Activated naive CD4-positive, alpha-beta T cell treated with anti-CD3 and anti-CD28 coated beads, Interleukin-2, amount 50 U/mL, for 72 hours (primary cell): ENCODE measurements around the gene ACTN1. TPM values are rescaled to one million over a fixed set of nuclear protein-coding genes. Genes with fewer than 3 reads are reported as not detected.

Source experiments
- ATAC-seq, 2 donors: fragments of 150-1000 bp; cut with Tn5 transposase; 2 replicates each; pipeline ENCODE4 v1.10.0; 2021; ENCODE audit warnings: mild to moderate bottlenecking in 2 of 2, moderate library complexity in 2 of 2
- DNase-seq, 2 donors: peaks; one replicate each; pipeline ENCODE4 v3.0.0; 2021 to 2022; ENCODE audit warnings: low spot score in 2 of 2
- H3K27ac Mint-ChIP-seq, 2 donors: one replicate each; pipeline ENCODE4 v1.8.0; 2022; ENCODE audit warnings: mild to moderate bottlenecking in 2 of 2, mixed read lengths in 2 of 2
- H3K36me3 Mint-ChIP-seq, 2 donors: one replicate each; pipeline ENCODE4 v1.8.0; 2022; ENCODE audit warnings: mixed read lengths in 2 of 2
- H3K9me3 Mint-ChIP-seq, 2 donors: one replicate each; pipeline ENCODE4 v1.8.0; 2022; ENCODE audit warnings: mixed read lengths in 2 of 2
- total RNA-seq, 2 donors: library from RNA; stranded (reverse); gene quantifications; one replicate each; pipeline ENCODE4 v1.2.3, GENCODE V29; 2022

The ACTN1 gene
- total RNA-seq, 2 donors from 2014 or later: 106 to 120 TPM

- no peak for ATAC-seq
- no peak for DNase-seq
- H3K27ac Mint-ChIP-seq: no peak overlapping the region
- H3K36me3 Mint-ChIP-seq: peaks cover 0 to 14% of the 10 kb centered on the region in 2 donors
- H3K9me3 Mint-ChIP-seq: no peaks in the 10 kb centered on the region
These were observed 73.8 kb downstream of the ACTN1 start for GRCh38 chr14:68905107-68905895.

- no peak for DNase-seq
- no peaks in the 10 kb centered on the region for H3K9me3 Mint-ChIP-seq
- peak overlapping the region in 1 of 2 donors; percentile 87 for H3K27ac Mint-ChIP-seq
- no peak for ATAC-seq
- peaks cover 0 to 14% of the 10 kb centered on the region in 2 donors for H3K36me3 Mint-ChIP-seq
These were observed 76.7 kb downstream of the ACTN1 start for GRCh38 chr14:68902357-68902756.

- Mint-ChIP-seq H3K36me3 (peaks cover 0 to 8% of the 10 kb centered on the region in 2 donors), H3K9me3 (no peaks in the 10 kb centered on the region), H3K27ac (peak overlapping the region; percentile 54 to 94)
- no peak for DNase-seq
- ATAC-seq: peak; percentile 48 to 58
These were observed 80.0 kb downstream of the ACTN1 start for GRCh38 chr14:68899033-68899603.

GRCh38 chr14:68898248-68899032 is 80.7 kb downstream of the ACTN1 start:
- Mint-ChIP-seq H3K36me3 (peaks cover 0 to 5% of the 10 kb centered on the region in 2 donors), H3K9me3 (no peaks in the 10 kb centered on the region), H3K27ac (peak overlapping the region; percentile 54 to 58)
- DNase-seq (no peak), ATAC-seq (peak in 1 of 2 donors; percentile 47)

GRCh38 chr14:68897559-68898155 is 81.4 kb downstream of the ACTN1 start:
- no peak for DNase-seq
- Mint-ChIP-seq H3K27ac (peak overlapping the region; percentile 54 to 58), H3K36me3 (peaks cover 0 to 5% of the 10 kb centered on the region in 2 donors), H3K9me3 (no peaks in the 10 kb centered on the region)
- ATAC-seq: no peak

- no peak for ATAC-seq
- H3K9me3 Mint-ChIP-seq: no peaks in the 10 kb centered on the region
- H3K36me3 Mint-ChIP-seq: peaks cover 0 to 5% of the 10 kb centered on the region in 2 donors
- no peak overlapping the region for H3K27ac Mint-ChIP-seq
- DNase-seq: no peak
These were observed 83.0 kb downstream of the ACTN1 start for GRCh38 chr14:68896132-68896531.

GRCh38 chr14:68894802-68895703 is 84.0 kb downstream of the ACTN1 start:
- peak; percentile 26 to 46 for ATAC-seq
- Mint-ChIP-seq H3K27ac (peak overlapping the region; percentile 9 to 55), H3K36me3 (no peaks in the 10 kb centered on the region)

GRCh38 chr14:68894123-68894522 is 85.0 kb downstream of the ACTN1 start:
- DNase-seq (no peak), ATAC-seq (no peak)
- H3K9me3 Mint-ChIP-seq: no peaks in the 10 kb centered on the region
- peak overlapping the region; percentile 9 to 55 for H3K27ac Mint-ChIP-seq
- H3K36me3 Mint-ChIP-seq: peaks cover 2 to 3% of the 10 kb centered on the region in 2 donors

More at GRCh38 chr14:68894802-68895703, 84.0 kb downstream of the ACTN1 start:
- H3K9me3 Mint-ChIP-seq: no peaks in the 10 kb centered on the region
- no peak for DNase-seq

GRCh38 chr14:68893566-68893965 is 85.5 kb downstream of the ACTN1 start:
- H3K27ac Mint-ChIP-seq: no peak overlapping the region
- no peak for ATAC-seq
- peaks cover 6 to 8% of the 10 kb centered on the region in 2 donors for H3K36me3 Mint-ChIP-seq

GRCh38 chr14:68892961-68893360 is 86.1 kb downstream of the ACTN1 start:
- no peak overlapping the region for H3K27ac Mint-ChIP-seq
- ATAC-seq: no peak
- DNase-seq: no peak
- H3K9me3 Mint-ChIP-seq: no peaks in the 10 kb centered on the region
- peaks cover 7 to 8% of the 10 kb centered on the region in 2 donors for H3K36me3 Mint-ChIP-seq

More at GRCh38 chr14:68893566-68893965, 85.5 kb downstream of the ACTN1 start:
- DNase-seq: no peak
- no peaks in the 10 kb centered on the region for H3K9me3 Mint-ChIP-seq

GRCh38 chr14:68891851-68892660 is 87.0 kb downstream of the ACTN1 start:
- ATAC-seq (no peak), DNase-seq (no peak)
- no peaks in the 10 kb centered on the region for H3K9me3 Mint-ChIP-seq
- peak overlapping the region in 1 of 2 donors; percentile 25 for H3K27ac Mint-ChIP-seq
- peaks cover 8 to 10% of the 10 kb centered on the region in 2 donors for H3K36me3 Mint-ChIP-seq

- Mint-ChIP-seq H3K27ac (peak overlapping the region; percentile 11 to 33), H3K36me3 (peaks cover 8 to 10% of the 10 kb centered on the region in 2 donors), H3K9me3 (no peaks in the 10 kb centered on the region)
- DNase-seq: no peak
- no peak for ATAC-seq
These were observed 88.8 kb downstream of the ACTN1 start for GRCh38 chr14:68890173-68890931.

- ATAC-seq: no peak
- Mint-ChIP-seq H3K36me3 (peaks cover 8 to 10% of the 10 kb centered on the region in 2 donors), H3K27ac (peak overlapping the region in 1 of 2 donors; percentile 90), H3K9me3 (no peaks in the 10 kb centered on the region)
- no peak for DNase-seq
These were observed 90.2 kb downstream of the ACTN1 start for GRCh38 chr14:68888883-68889282.

- no peak for DNase-seq
- H3K9me3 Mint-ChIP-seq: no peaks in the 10 kb centered on the region
- ATAC-seq: no peak
- H3K27ac Mint-ChIP-seq: peak overlapping the region in 1 of 2 donors; percentile 70
- peaks cover 8 to 10% of the 10 kb centered on the region in 2 donors for H3K36me3 Mint-ChIP-seq
These were observed 90.9 kb downstream of the ACTN1 start for GRCh38 chr14:68888025-68888850.
